Cardiac fibroblast (primary cell): ENCODE data around the gene SCN10A.
A peak's percentile ranks its signal among the peaks of the same experiment; 100 is the strongest.

Source experiments
- DNase-seq, 2 donors: peaks; one replicate each; pipeline versions ENCODE4 v3.0.0 to v3.0.0-alpha.2; 2010; ENCODE audit warnings: low read depth in 2 of 2
- H3K4me3 ChIP-seq, 2 donors: replicated peaks in 1 of 2; 1 replicate in 1 of 2; 2 replicates in 1 of 2; pipeline ENCODE4 v1.5.1; 2011; ENCODE audit warnings: low read depth in 2 of 2, low read length in 2 of 2, mild to moderate bottlenecking in 2 of 2, moderate library complexity in 1 of 2
- CTCF ChIP-seq: IDR thresholded peaks from one replicate; pipeline ENCODE4 v1.5.1; 2011; ENCODE audit warnings: low read depth, mild to moderate bottlenecking, low read length, inconsistent platforms

Gene SCN10A

GRCh38 chr3:38756892-38757291 lies 59.1 kb downstream of the SCN10A start:
- no peak for DNase-seq
- TF ChIP-seq CTCF: no peak
- no peak overlapping the region for H3K4me3 ChIP-seq

GRCh38 chr3:38755130-38755529 lies 60.9 kb downstream of the SCN10A start:
- DNase-seq: peak; percentile 3 to 10
- no peak for TF ChIP-seq CTCF
- no peak overlapping the region for H3K4me3 ChIP-seq

GRCh38 chr3:38746641-38747040 lies 69.4 kb downstream of the SCN10A start:
- DNase-seq: no peak
- TF ChIP-seq CTCF: no peak
- H3K4me3 ChIP-seq: no peak overlapping the region

GRCh38 chr3:38743043-38743442 lies 73.0 kb downstream of the SCN10A start:
- TF ChIP-seq CTCF: no peak
- DNase-seq: no peak
- no peak overlapping the region for H3K4me3 ChIP-seq

- no peak overlapping the region for H3K4me3 ChIP-seq
- DNase-seq: no peak
- no peak for TF ChIP-seq CTCF
Observed at GRCh38 chr3:38742550-38742949, 73.5 kb downstream of the SCN10A start.

- DNase-seq: no peak
- no peak overlapping the region for H3K4me3 ChIP-seq
- no peak for TF ChIP-seq CTCF
Observed at GRCh38 chr3:38740537-38740936, 75.5 kb downstream of the SCN10A start.

- H3K4me3 ChIP-seq: no peak overlapping the region
- no peak for TF ChIP-seq CTCF
- DNase-seq: no peak
Observed at GRCh38 chr3:38739931-38740330, 76.1 kb downstream of the SCN10A start.
